Esophagus muscularis mucosa (tissue), 3 donors: ENCODE data around the gene KCTD11.

ENCODE experiments used
- CTCF ChIP-seq, 3 experiments: fragments of 200-600 bp in 2 of 3; fragments of 450-650 bp in 1 of 3; sonication (generic) in 2 of 3; IDR thresholded peaks; one replicate each; pipeline ENCODE4 v1.5.1; 2017 to 2019; ENCODE audit warnings: antibody characterized with exemption in 3 of 3, mild to moderate bottlenecking in 2 of 3, moderate library complexity in 1 of 3
- POLR2A ChIP-seq: fragments of 450-650 bp; IDR thresholded peaks from one replicate; pipeline ENCODE4 v1.6.1; 2017; ENCODE audit warnings: antibody characterized with exemption, moderate library complexity, mild to moderate bottlenecking, low read depth

DNA sequence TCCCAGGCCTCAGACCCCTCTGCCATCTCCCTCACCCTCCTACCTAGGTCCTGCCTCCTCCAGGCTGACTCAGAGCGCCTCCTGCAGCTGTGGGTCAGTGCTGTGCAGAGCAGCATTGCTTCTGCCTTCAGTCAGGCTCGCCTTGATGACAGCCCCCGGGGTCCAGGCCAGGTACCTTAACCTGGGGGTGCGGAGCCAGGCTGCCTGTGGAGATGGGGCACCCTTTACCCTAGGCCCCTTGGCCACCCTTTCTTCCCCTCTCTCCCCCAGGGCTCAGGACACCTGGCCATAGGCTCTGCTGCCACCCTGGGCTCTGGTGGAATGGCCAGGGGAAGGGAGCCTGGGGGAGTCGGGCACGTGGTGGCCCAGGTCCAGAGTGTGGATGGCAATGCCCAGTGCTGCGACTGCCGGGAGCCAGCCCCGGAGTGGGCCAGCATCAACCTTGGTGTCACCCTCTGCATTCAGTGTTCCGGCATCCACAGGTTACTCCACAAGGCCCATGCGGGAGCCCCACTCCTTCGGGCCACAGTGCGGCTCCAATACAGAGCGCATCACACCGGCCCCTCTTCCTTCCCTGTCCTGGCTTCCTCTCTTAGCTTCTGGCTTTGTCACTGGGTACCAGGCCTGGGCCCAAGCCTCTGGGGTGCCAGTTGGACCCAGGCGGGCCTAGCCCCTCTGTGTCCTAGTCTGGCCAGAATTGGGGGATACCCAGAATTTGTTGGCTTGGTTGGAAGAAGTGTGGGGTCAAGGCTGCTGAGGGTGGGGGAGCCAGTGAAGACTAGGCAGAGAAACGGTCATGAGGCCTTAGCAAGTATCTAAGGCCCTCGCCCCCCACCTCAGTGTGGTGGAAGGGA is 5.0 kb upstream of the KCTD11 start:
- TF ChIP-seq CTCF (IDR thresholded peaks at IDR 0.05) (no peak), POLR2A (no peak)
